ENCODE measurements around the gene CNTNAP5.

The CNTNAP5 gene

GRCh38 chr2:124961132-124961531, 936.0 kb downstream of the CNTNAP5 start:
- TF ChIP-seq, protein P1, sequence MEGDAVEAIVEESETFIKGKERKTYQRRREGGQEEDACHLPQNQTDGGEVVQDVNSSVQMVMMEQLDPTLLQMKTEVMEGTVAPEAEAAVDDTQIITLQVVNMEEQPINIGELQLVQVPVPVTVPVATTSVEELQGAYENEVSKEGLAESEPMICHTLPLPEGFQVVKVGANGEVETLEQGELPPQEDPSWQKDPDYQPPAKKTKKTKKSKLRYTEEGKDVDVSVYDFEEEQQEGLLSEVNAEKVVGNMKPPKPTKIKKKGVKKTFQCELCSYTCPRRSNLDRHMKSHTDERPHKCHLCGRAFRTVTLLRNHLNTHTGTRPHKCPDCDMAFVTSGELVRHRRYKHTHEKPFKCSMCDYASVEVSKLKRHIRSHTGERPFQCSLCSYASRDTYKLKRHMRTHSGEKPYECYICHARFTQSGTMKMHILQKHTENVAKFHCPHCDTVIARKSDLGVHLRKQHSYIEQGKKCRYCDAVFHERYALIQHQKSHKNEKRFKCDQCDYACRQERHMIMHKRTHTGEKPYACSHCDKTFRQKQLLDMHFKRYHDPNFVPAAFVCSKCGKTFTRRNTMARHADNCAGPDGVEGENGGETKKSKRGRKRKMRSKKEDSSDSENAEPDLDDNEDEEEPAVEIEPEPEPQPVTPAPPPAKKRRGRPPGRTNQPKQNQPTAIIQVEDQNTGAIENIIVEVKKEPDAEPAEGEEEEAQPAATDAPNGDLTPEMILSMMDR (IDR thresholded peaks at IDR 0.05; ENCODE audit: low read depth, low read length) = no peak
- H3K9me3 ChIP-seq (ENCODE audit: severe bottlenecking) = no peaks in the 10 kb centered on the region
- H3K27ac ChIP-seq = no peak overlapping the region

More at GRCh38 chr2:124961132-124961531, 936.0 kb downstream of the CNTNAP5 start:
- H3K4me3 ChIP-seq (ENCODE audit: low read depth, low read length) = no peak overlapping the region
- H3K36me3 ChIP-seq = no peaks in the 10 kb centered on the region
- peaks cover 2% of the 10 kb centered on the region for H3K27me3 ChIP-seq (ENCODE audit: insufficient read depth, low read depth, severe bottlenecking)
- DNase-seq = no peak
